AG09309 (cell line): ENCODE results near the gene CHD6.

Source experiments
- DNase-seq: peaks from one replicate; pipeline ENCODE4 v3.0.0-alpha.2; 2010; ENCODE audit warnings: low read depth
- H3K4me3 ChIP-seq: 2 replicates; pipeline ENCODE4 v1.5.1; 2011; ENCODE audit warnings: mild to moderate bottlenecking, low read depth, low read length, moderate library complexity; ENCODE audit not compliant: control insufficient read depth
- CTCF ChIP-seq: IDR thresholded peaks from 2 replicates; pipeline ENCODE4 v1.5.1; 2011; ENCODE audit warnings: mild to moderate bottlenecking, low read depth, low read length, inconsistent platforms; ENCODE audit not compliant: insufficient read depth, control insufficient read depth; ENCODE audit errors: missing control alignments

The CHD6 gene

GRCh38 chr20:41425180-41425884 is 192.8 kb downstream of the CHD6 start:
- no peak for TF ChIP-seq CTCF
- DNase-seq = no peak

GRCh38 chr20:41424546-41424945 is 193.6 kb downstream of the CHD6 start:
- TF ChIP-seq CTCF = no peak
- no peak overlapping the region for H3K4me3 ChIP-seq
- DNase-seq = no peak

More at GRCh38 chr20:41425180-41425884, 192.8 kb downstream of the CHD6 start:
- H3K4me3 ChIP-seq = no peak overlapping the region

- TF ChIP-seq CTCF = no peak
- H3K4me3 ChIP-seq = no peak overlapping the region
- no peak for DNase-seq
These were observed 194.2 kb downstream of the CHD6 start for GRCh38 chr20:41424011-41424410.

- no peak for TF ChIP-seq CTCF
- DNase-seq = no peak
- H3K4me3 ChIP-seq = no peak overlapping the region
These were observed 195.2 kb downstream of the CHD6 start for GRCh38 chr20:41422953-41423352.

GRCh38 chr20:41418739-41419293 is 199.4 kb downstream of the CHD6 start:
- no peak for TF ChIP-seq CTCF
- no peak overlapping the region for H3K4me3 ChIP-seq
- no peak for DNase-seq

- no peak for TF ChIP-seq CTCF
- no peak overlapping the region for H3K4me3 ChIP-seq
- no peak for DNase-seq
These were observed 200.1 kb downstream of the CHD6 start for GRCh38 chr20:41418031-41418430.
